ENCODE results near the gene RBSN. TPM values are rescaled to one million over a fixed set of nuclear protein-coding genes. Genes with fewer than 3 reads are reported as not detected.

Gene RBSN
- total RNA-seq, 1 donor from 2014 or later, result 30.3 TPM

- peak overlapping the region; percentile 95 for H3K27ac ChIP-seq (ENCODE audit: low read depth, low read length)
- H3K9ac ChIP-seq (ENCODE audit: low read depth in 1 of 3, low read length in 3 of 3), result peak overlapping the region; percentile 92 to 98 (median 96)
Measured at GRCh38 chr3:15064299-15064834, 34.6 kb downstream of the RBSN start.

DNA sequence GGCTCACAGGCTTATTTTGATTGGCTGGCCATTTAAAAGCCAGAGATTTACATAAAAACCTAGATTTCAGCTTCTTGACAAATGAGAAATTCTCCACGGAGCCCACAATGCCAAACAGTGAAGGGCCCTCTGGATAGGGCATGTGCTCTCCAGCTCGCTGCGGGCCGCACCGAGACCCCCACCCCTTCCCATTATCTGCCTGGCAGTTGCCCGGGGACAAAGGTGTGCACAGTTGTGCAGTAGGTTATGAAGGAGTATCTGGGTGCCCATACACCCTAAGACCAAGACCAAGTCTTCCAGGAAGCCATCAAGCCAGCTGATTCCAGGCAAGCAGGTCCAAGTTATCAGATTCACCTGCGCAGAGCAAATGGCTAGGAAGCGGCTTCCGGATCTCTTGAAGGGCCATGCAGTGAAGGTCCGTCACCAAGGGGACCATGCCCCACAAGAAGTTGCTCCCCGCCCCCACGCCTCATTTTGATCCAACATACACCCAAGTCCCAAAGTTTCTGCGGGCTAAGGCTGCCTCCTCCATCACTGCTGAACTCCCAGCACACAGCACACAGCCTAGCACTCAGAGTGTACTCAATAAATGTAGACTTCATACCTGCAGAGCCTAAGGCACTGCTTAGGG lies 35.2 kb downstream of the RBSN start:
- Histone ChIP-seq H3K9ac (ENCODE audit: low read depth in 1 of 3, low read length in 3 of 3) (peak overlapping the region; percentile 92 to 98 (median 96)), H3K9me3 (ENCODE audit: control insufficient read depth in 3 of 3, low read length in 3 of 3) (no peaks in the 10 kb centered on the region), H3K27ac (ENCODE audit: low read depth, low read length) (peak overlapping the region; percentile 95), H3K4me3 (ENCODE audit: low read length in 3 of 3) (peak overlapping the region; percentile 91 to 96 (median 93)), H3K36me3 (ENCODE audit: control insufficient read depth in 3 of 3, insufficient read depth in 3 of 3, low read length in 3 of 3) (peaks cover 5 to 9% (median 7%) of the 10 kb centered on the region in 3 donors), H3K4me1 (ENCODE audit: control insufficient read depth in 3 of 3, insufficient read depth in 3 of 3, low read length in 3 of 3) (peaks cover 13 to 20% (median 17%) of the 10 kb centered on the region in 3 donors), H3K27me3 (ENCODE audit: control insufficient read depth in 3 of 3, insufficient read depth in 3 of 3, low read length in 3 of 3) (no peaks in the 10 kb centered on the region)

More at GRCh38 chr3:15064299-15064834, 34.6 kb downstream of the RBSN start:
- Histone ChIP-seq H3K9me3 (ENCODE audit: control insufficient read depth in 3 of 3, low read length in 3 of 3) (no peaks in the 10 kb centered on the region), H3K4me1 (ENCODE audit: control insufficient read depth in 3 of 3, insufficient read depth in 3 of 3, low read length in 3 of 3) (peaks cover 13 to 20% (median 17%) of the 10 kb centered on the region in 3 donors), H3K27me3 (ENCODE audit: control insufficient read depth in 3 of 3, insufficient read depth in 3 of 3, low read length in 3 of 3) (no peaks in the 10 kb centered on the region), H3K36me3 (ENCODE audit: control insufficient read depth in 3 of 3, insufficient read depth in 3 of 3, low read length in 3 of 3) (peaks cover 0 to 4% (median 2%) of the 10 kb centered on the region in 3 donors), H3K4me3 (ENCODE audit: low read length in 3 of 3) (peak overlapping the region; percentile 91 to 96 (median 93))

GRCh38 chr3:15063238-15063637 lies 35.7 kb downstream of the RBSN start:
- H3K9ac ChIP-seq (ENCODE audit: low read depth in 1 of 3, low read length in 3 of 3), result peak overlapping the region in 2 of 3 donors; percentile 92 to 98
- H3K4me3 ChIP-seq (ENCODE audit: low read length in 3 of 3), result no peak overlapping the region
- H3K27ac ChIP-seq (ENCODE audit: low read depth, low read length), result no peak overlapping the region
- peaks cover 5 to 15% (median 12%) of the 10 kb centered on the region in 3 donors for H3K36me3 ChIP-seq (ENCODE audit: control insufficient read depth in 3 of 3, insufficient read depth in 3 of 3, low read length in 3 of 3)
- H3K9me3 ChIP-seq (ENCODE audit: control insufficient read depth in 3 of 3, low read length in 3 of 3), result no peaks in the 10 kb centered on the region
- H3K27me3 ChIP-seq (ENCODE audit: control insufficient read depth in 3 of 3, insufficient read depth in 3 of 3, low read length in 3 of 3), result no peaks in the 10 kb centered on the region
- H3K4me1 ChIP-seq (ENCODE audit: control insufficient read depth in 3 of 3, insufficient read depth in 3 of 3, low read length in 3 of 3), result peaks cover 13 to 20% (median 17%) of the 10 kb centered on the region in 3 donors

- Histone ChIP-seq H3K36me3 (ENCODE audit: control insufficient read depth in 3 of 3, insufficient read depth in 3 of 3, low read length in 3 of 3) (peaks cover 20 to 30% (median 26%) of the 10 kb centered on the region in 3 donors), H3K4me1 (ENCODE audit: control insufficient read depth in 3 of 3, insufficient read depth in 3 of 3, low read length in 3 of 3) (peaks cover 13 to 17% (median 15%) of the 10 kb centered on the region in 3 donors), H3K4me3 (ENCODE audit: low read length in 3 of 3) (no peak overlapping the region), H3K27ac (ENCODE audit: low read depth, low read length) (no peak overlapping the region), H3K27me3 (ENCODE audit: control insufficient read depth in 3 of 3, insufficient read depth in 3 of 3, low read length in 3 of 3) (no peaks in the 10 kb centered on the region), H3K9me3 (ENCODE audit: control insufficient read depth in 3 of 3, low read length in 3 of 3) (no peaks in the 10 kb centered on the region), H3K9ac (ENCODE audit: low read depth in 1 of 3, low read length in 3 of 3) (no peak overlapping the region)
Measured at GRCh38 chr3:15060029-15060428, 38.9 kb downstream of the RBSN start.

DNA sequence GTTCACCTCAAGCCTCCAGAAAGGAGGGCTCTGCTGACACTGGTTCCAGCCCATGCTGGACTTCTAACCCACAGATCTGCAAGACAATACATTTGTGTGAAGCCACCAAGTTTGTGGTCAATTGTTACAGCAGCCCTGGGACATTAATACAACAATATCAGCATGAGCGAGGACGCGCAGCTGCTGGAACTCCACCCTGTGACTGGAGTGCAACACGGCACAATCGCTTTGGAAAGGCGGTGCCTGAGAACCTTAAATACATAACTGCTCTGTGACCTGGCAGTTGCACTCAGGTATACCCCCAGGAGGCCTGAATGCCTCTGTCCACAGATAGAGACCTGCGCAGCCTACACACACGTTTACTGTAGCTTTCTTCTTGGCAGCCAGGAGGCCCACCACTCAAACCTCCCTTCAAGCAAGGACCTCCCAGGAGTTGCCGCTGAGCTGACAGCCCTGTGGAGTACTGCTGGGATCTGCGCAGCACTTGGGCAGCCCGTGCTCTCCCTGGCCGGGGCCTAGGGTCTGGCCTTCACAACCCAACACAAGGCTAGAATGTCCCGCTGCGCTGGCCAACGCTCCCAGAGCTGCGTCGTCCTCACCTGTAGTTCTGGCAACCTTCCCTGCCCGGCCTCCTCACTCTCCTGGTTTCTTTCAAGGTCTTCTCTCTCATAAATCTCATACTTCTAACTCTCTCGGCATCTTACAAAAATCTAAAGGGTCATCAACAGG lies 42.1 kb downstream of the RBSN start:
- Histone ChIP-seq H3K9ac (ENCODE audit: low read depth in 1 of 3, low read length in 3 of 3) (no peak overlapping the region), H3K4me1 (ENCODE audit: control insufficient read depth in 3 of 3, insufficient read depth in 3 of 3, low read length in 3 of 3) (no peaks in the 10 kb centered on the region), H3K4me3 (ENCODE audit: low read length in 3 of 3) (no peak overlapping the region), H3K27ac (ENCODE audit: low read depth, low read length) (no peak overlapping the region), H3K27me3 (ENCODE audit: control insufficient read depth in 3 of 3, insufficient read depth in 3 of 3, low read length in 3 of 3) (no peaks in the 10 kb centered on the region), H3K36me3 (ENCODE audit: control insufficient read depth in 3 of 3, insufficient read depth in 3 of 3, low read length in 3 of 3) (peaks cover 34 to 48% (median 40%) of the 10 kb centered on the region in 3 donors), H3K9me3 (ENCODE audit: control insufficient read depth in 3 of 3, low read length in 3 of 3) (no peaks in the 10 kb centered on the region)

GRCh38 chr3:15055019-15055557 lies 43.9 kb downstream of the RBSN start:
- Histone ChIP-seq H3K4me3 (ENCODE audit: low read length in 3 of 3) (no peak overlapping the region), H3K4me1 (ENCODE audit: control insufficient read depth in 3 of 3, insufficient read depth in 3 of 3, low read length in 3 of 3) (no peaks in the 10 kb centered on the region), H3K36me3 (ENCODE audit: control insufficient read depth in 3 of 3, insufficient read depth in 3 of 3, low read length in 3 of 3) (peaks cover 43 to 56% (median 46%) of the 10 kb centered on the region in 3 donors), H3K9me3 (ENCODE audit: control insufficient read depth in 3 of 3, low read length in 3 of 3) (no peaks in the 10 kb centered on the region), H3K27ac (ENCODE audit: low read depth, low read length) (no peak overlapping the region), H3K9ac (ENCODE audit: low read depth in 1 of 3, low read length in 3 of 3) (no peak overlapping the region), H3K27me3 (ENCODE audit: control insufficient read depth in 3 of 3, insufficient read depth in 3 of 3, low read length in 3 of 3) (no peaks in the 10 kb centered on the region)

DNA sequence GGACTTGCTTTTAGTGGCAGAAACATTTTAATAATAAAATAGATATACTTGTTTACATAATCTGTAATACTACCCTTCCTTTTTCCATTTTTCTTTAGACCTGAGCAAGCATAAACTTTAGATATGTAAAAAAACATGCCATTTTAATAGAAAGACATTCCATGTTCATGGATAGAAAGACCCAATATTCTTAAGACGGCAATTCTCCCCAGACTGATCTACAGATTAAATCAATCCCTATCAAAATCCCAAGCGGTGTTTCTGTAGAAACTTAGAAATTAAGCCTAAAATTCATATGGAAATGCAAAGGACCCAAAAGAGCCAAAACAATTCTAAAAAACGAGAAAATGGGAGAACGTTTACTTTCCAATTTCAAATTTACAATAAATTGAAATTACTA lies 45.4 kb downstream of the RBSN start:
- Histone ChIP-seq H3K4me3 (ENCODE audit: low read length in 3 of 3) (no peak overlapping the region), H3K9me3 (ENCODE audit: control insufficient read depth in 3 of 3, low read length in 3 of 3) (no peaks in the 10 kb centered on the region), H3K27ac (ENCODE audit: low read depth, low read length) (no peak overlapping the region), H3K4me1 (ENCODE audit: control insufficient read depth in 3 of 3, insufficient read depth in 3 of 3, low read length in 3 of 3) (no peaks in the 10 kb centered on the region), H3K27me3 (ENCODE audit: control insufficient read depth in 3 of 3, insufficient read depth in 3 of 3, low read length in 3 of 3) (no peaks in the 10 kb centered on the region), H3K9ac (ENCODE audit: low read depth in 1 of 3, low read length in 3 of 3) (no peak overlapping the region), H3K36me3 (ENCODE audit: control insufficient read depth in 3 of 3, insufficient read depth in 3 of 3, low read length in 3 of 3) (peaks cover 46 to 63% (median 52%) of the 10 kb centered on the region in 3 donors)

- no peak overlapping the region for H3K4me3 ChIP-seq (ENCODE audit: low read length in 3 of 3)
- no peak overlapping the region for H3K9ac ChIP-seq (ENCODE audit: low read depth in 1 of 3, low read length in 3 of 3)
- H3K36me3 ChIP-seq (ENCODE audit: control insufficient read depth in 3 of 3, insufficient read depth in 3 of 3, low read length in 3 of 3), result peaks cover 44 to 64% (median 56%) of the 10 kb centered on the region in 3 donors
- H3K27ac ChIP-seq (ENCODE audit: low read depth, low read length), result no peak overlapping the region
- no peaks in the 10 kb centered on the region for H3K4me1 ChIP-seq (ENCODE audit: control insufficient read depth in 3 of 3, insufficient read depth in 3 of 3, low read length in 3 of 3)
- H3K27me3 ChIP-seq (ENCODE audit: control insufficient read depth in 3 of 3, insufficient read depth in 3 of 3, low read length in 3 of 3), result no peaks in the 10 kb centered on the region
- H3K9me3 ChIP-seq (ENCODE audit: control insufficient read depth in 3 of 3, low read length in 3 of 3), result no peaks in the 10 kb centered on the region
Measured at GRCh38 chr3:15052335-15053242, 46.4 kb downstream of the RBSN start.

- Histone ChIP-seq H3K4me1 (ENCODE audit: control insufficient read depth in 3 of 3, insufficient read depth in 3 of 3, low read length in 3 of 3) (no peaks in the 10 kb centered on the region), H3K36me3 (ENCODE audit: control insufficient read depth in 3 of 3, insufficient read depth in 3 of 3, low read length in 3 of 3) (peaks cover 45 to 65% (median 55%) of the 10 kb centered on the region in 3 donors), H3K27me3 (ENCODE audit: control insufficient read depth in 3 of 3, insufficient read depth in 3 of 3, low read length in 3 of 3) (no peaks in the 10 kb centered on the region), H3K9ac (ENCODE audit: low read depth in 1 of 3, low read length in 3 of 3) (no peak overlapping the region), H3K9me3 (ENCODE audit: control insufficient read depth in 3 of 3, low read length in 3 of 3) (no peaks in the 10 kb centered on the region), H3K4me3 (ENCODE audit: low read length in 3 of 3) (no peak overlapping the region), H3K27ac (ENCODE audit: low read depth, low read length) (no peak overlapping the region)
Measured at GRCh38 chr3:15051531-15051930, 47.4 kb downstream of the RBSN start.
